Upper lobe of left lung (tissue), 6 donors: ENCODE results near the gene CAST. TPM values are rescaled to one million over a fixed set of nuclear protein-coding genes. Genes with fewer than 3 reads are reported as not detected.

Source experiments
- ATAC-seq, 2 donors: fragments of 200-7000 bp; cut with Tn5 transposase; one replicate each; pipeline ENCODE4 v1.9.1; 2022; ENCODE audit warnings: mild to moderate bottlenecking in 2 of 2, moderate library complexity in 2 of 2; ENCODE audit not compliant: low FRiP score in 2 of 2
- DNase-seq, 2 donors: peaks; one replicate each; pipeline ENCODE4 v3.0.0-alpha.2; 2019 to 2020
- H3K27ac ChIP-seq, 4 donors: fragments of 200-600 bp; sonication (generic); one replicate each; pipeline ENCODE4 v1.5.1; 2016 to 2019
- H3K27me3 ChIP-seq, 4 donors: fragments of 200-600 bp; sonication (generic); one replicate each; pipeline ENCODE4 v1.5.1; 2017 to 2019
- H3K36me3 ChIP-seq, 4 donors: fragments of 200-600 bp; sonication (generic); one replicate each; pipeline ENCODE4 v1.5.1; 2016 to 2019
- H3K4me1 ChIP-seq, 4 donors: fragments of 200-600 bp; sonication (generic); one replicate each; pipeline ENCODE4 v1.5.1; 2018 to 2019
- H3K4me3 ChIP-seq, 4 donors: fragments of 200-600 bp; sonication (generic); one replicate each; pipeline ENCODE4 v1.5.1; 2017 to 2019; ENCODE audit warnings: mild to moderate bottlenecking in 2 of 4, moderate library complexity in 1 of 4
- H3K9me3 ChIP-seq, 4 donors: fragments of 200-600 bp; sonication (generic); one replicate each; pipeline ENCODE4 v1.5.1; 2018 to 2019
- CTCF ChIP-seq, 6 experiments: fragments of 450-650 bp in 4 of 6; fragments of 200-600 bp in 2 of 6; sonication (generic) in 2 of 6; IDR thresholded peaks; one replicate each; pipeline ENCODE4 v1.5.1; 2016 to 2019; ENCODE audit warnings: antibody characterized with exemption in 6 of 6
- EP300 ChIP-seq, 4 donors: sonication (generic); formaldehyde crosslinking; IDR thresholded peaks; one replicate each; pipeline ENCODE4 v1.5.1; 2017; ENCODE audit warnings: antibody characterized with exemption in 4 of 4, control low read depth in 2 of 4
- POLR2A ChIP-seq, 4 donors: fragments of 450-650 bp; IDR thresholded peaks; one replicate each; pipeline ENCODE4 v1.5.1; 2016 to 2017; ENCODE audit warnings: antibody characterized with exemption in 4 of 4, mild to moderate bottlenecking in 2 of 4
- POLR2AphosphoS5 ChIP-seq, 2 donors: sonication (generic); formaldehyde crosslinking; IDR thresholded peaks; one replicate each; pipeline ENCODE4 v1.5.1; 2017; ENCODE audit warnings: antibody characterized with exemption in 2 of 2
- WGBS, 2 donors: methylation state at CpG; one replicate each; pipeline ENCODE4 v1.1.5; 2017 to 2018; 5-methylcytosine and 5-hydroxymethylcytosine counted together
- total RNA-seq, 6 donors: library from RNA; depleted of rRNA in 4 of 6; stranded (reverse); fragments of >200 nt in 4 of 6; gene quantifications; one replicate each; pipeline versions ENCODE4 v1.1.0 to v1.2.1, GENCODE V29; 2016 to 2021
- donor health status: DM: no; HTN: no; CAD: no; lungs with moderate emphysema.
- donor health status: DM: no; HTN: yes; CAD: no; lungs with severe emphysema.

The CAST gene
- total RNA-seq, 6 donors from 2014 or later: 233 to 388 (median 270) TPM

- Histone ChIP-seq H3K9me3 (no peaks in the 10 kb centered on the region), H3K27me3 (no peaks in the 10 kb centered on the region), H3K4me3 (no peak overlapping the region), H3K27ac (no peak overlapping the region), H3K4me1 (peaks cover 17 to 25% (median 17%) of the 10 kb centered on the region in 4 donors), H3K36me3 (peaks cover 4 to 43% (median 12%) of the 10 kb centered on the region in 4 donors)
- no peak for TF ChIP-seq POLR2AphosphoS5 (IDR thresholded peaks at IDR 0.05)
- TF ChIP-seq EP300 (IDR thresholded peaks at IDR 0.05): no peak
- no peak for TF ChIP-seq POLR2A (IDR thresholded peaks at IDR 0.05)
- no peak for TF ChIP-seq CTCF (IDR thresholded peaks at IDR 0.05)
- no peak for DNase-seq
- no peak for ATAC-seq
- WGBS, 2 donors: 96 to 100% methylated on average over 1 of the region's 1 CpG
These were observed 63.1 kb downstream of the CAST start for GRCh38 chr5:96725257-96725656.

- no peak overlapping the region for H3K27ac ChIP-seq
- DNase-seq (no peak), ATAC-seq (no peak)
- H3K4me3 ChIP-seq: no peak overlapping the region
- no peaks in the 10 kb centered on the region for H3K9me3 ChIP-seq
- H3K4me1 ChIP-seq: peaks cover 2 to 9% (median 4%) of the 10 kb centered on the region in 4 donors
- TF ChIP-seq EP300 (IDR thresholded peaks at IDR 0.05) (no peak), CTCF (IDR thresholded peaks at IDR 0.05) (no peak), POLR2A (IDR thresholded peaks at IDR 0.05) (no peak), POLR2AphosphoS5 (IDR thresholded peaks at IDR 0.05) (no peak)
- peaks cover 8 to 55% (median 18%) of the 10 kb centered on the region in 4 donors for H3K36me3 ChIP-seq
- WGBS, 2 donors: 86 to 93% methylated on average over 4 of the region's 4 CpGs
- H3K27me3 ChIP-seq: no peaks in the 10 kb centered on the region
These were observed 64.6 kb downstream of the CAST start for GRCh38 chr5:96726802-96727201.

GRCh38 chr5:96729156-96729555 lies 67.0 kb downstream of the CAST start:
- Histone ChIP-seq H3K9me3 (no peaks in the 10 kb centered on the region), H3K4me1 (peaks cover 0 to 6% (median 1%) of the 10 kb centered on the region in 4 donors), H3K36me3 (peaks cover 8 to 52% (median 17%) of the 10 kb centered on the region in 4 donors), H3K4me3 (no peak overlapping the region), H3K27ac (peak overlapping the region in 1 of 4 donors; percentile 25), H3K27me3 (no peaks in the 10 kb centered on the region)
- ATAC-seq: no peak
- no peak for DNase-seq
- TF ChIP-seq CTCF (IDR thresholded peaks at IDR 0.05): peak in 2 of 6 experiments; percentile 9 to 21
- TF ChIP-seq EP300 (IDR thresholded peaks at IDR 0.05): no peak
- TF ChIP-seq POLR2AphosphoS5 (IDR thresholded peaks at IDR 0.05): no peak

GRCh38 chr5:96730586-96730985 lies 68.4 kb downstream of the CAST start:
- Histone ChIP-seq H3K4me3 (no peak overlapping the region), H3K9me3 (no peaks in the 10 kb centered on the region), H3K27ac (no peak overlapping the region), H3K4me1 (peaks cover 0 to 16% (median 7%) of the 10 kb centered on the region in 4 donors), H3K27me3 (no peaks in the 10 kb centered on the region), H3K36me3 (peaks cover 8 to 48% (median 13%) of the 10 kb centered on the region in 4 donors)
- WGBS, 2 donors: 86 to 88% methylated on average over 6 of the region's 6 CpGs
- DNase-seq (no peak), ATAC-seq (no peak)
- TF ChIP-seq POLR2AphosphoS5 (IDR thresholded peaks at IDR 0.05) (no peak), POLR2A (IDR thresholded peaks at IDR 0.05) (no peak), CTCF (IDR thresholded peaks at IDR 0.05) (no peak), EP300 (IDR thresholded peaks at IDR 0.05) (no peak)
